SU-DHL-6 (cell line): ENCODE measurements around the gene VIM.
A peak's percentile ranks its signal among the peaks of the same experiment; 100 is the strongest.

Experiments used
- CTCF ChIP-seq: fragments of 200-600 bp; sonication (generic); IDR thresholded peaks from one replicate; pipeline ENCODE4 v1.5.1; 2017; ENCODE audit warnings: antibody characterized with exemption, mild to moderate bottlenecking, low read length, moderate library complexity; ENCODE audit not compliant: insufficient read depth, poor library complexity, severe bottlenecking
- EZH2phosphoT487 ChIP-seq: fragments of 200-600 bp; sonication (generic), shearing (Covaris generic); conservative IDR thresholded peaks from 2 replicates; pipeline ENCODE4 v1.6.1; 2018; ENCODE audit warnings: mild to moderate bottlenecking, antibody characterized with exemption, low read length, moderate library complexity, mixed read lengths

- TF ChIP-seq CTCF = peak; percentile 74
- no peak for TF ChIP-seq EZH2phosphoT487
These were observed 29.7 kb downstream of the VIM start for GRCh38 chr10:17257466-17258321.
